Raji (cell line): Measurements from ENCODE around the gene SLFNL1.

ENCODE experiments used
- POLR2A ChIP-seq: IDR thresholded peaks from 2 replicates; pipeline ENCODE4 v1.6.1; 2011; ENCODE audit warnings: low read depth, low read length, control low read depth; ENCODE audit not compliant: insufficient read depth

Gene SLFNL1

DNA sequence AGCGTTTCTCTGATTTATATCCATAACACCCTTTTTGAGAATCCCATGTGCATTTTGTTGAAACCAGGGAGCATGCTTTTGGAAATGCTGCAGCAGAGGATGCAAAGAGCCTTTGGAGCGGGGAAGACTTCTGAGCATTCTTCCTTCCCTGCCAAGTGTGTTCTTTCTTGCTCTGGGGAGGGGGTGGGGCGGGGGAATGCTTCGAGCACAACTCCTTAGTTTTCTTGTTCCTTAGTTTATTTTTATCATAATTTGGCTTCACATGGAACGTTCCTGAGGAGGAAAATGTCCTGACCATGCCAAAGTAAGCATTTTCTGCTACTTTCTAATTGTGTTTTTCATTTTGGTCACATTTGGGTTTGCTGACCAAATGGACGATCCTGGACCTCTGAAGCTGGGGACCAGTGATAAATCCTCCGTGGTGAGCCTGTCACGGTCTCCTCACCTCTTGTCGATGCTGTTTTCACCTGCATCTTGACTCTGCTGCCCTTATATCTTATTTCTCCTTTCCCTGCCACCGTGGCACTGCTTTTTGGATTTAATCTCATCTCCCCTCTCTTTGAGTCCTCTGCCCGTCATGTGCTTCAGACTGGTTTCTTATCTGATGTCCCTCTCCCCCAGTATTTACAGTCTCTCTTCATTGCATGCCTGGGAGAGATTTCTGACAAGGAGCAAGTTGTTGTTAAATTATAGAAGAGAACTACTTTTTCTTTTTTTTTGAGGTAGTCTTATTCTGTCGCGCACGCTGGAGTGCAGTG is 39.7 kb downstream of the SLFNL1 start:
- TF ChIP-seq POLR2A, result no peak

DNA sequence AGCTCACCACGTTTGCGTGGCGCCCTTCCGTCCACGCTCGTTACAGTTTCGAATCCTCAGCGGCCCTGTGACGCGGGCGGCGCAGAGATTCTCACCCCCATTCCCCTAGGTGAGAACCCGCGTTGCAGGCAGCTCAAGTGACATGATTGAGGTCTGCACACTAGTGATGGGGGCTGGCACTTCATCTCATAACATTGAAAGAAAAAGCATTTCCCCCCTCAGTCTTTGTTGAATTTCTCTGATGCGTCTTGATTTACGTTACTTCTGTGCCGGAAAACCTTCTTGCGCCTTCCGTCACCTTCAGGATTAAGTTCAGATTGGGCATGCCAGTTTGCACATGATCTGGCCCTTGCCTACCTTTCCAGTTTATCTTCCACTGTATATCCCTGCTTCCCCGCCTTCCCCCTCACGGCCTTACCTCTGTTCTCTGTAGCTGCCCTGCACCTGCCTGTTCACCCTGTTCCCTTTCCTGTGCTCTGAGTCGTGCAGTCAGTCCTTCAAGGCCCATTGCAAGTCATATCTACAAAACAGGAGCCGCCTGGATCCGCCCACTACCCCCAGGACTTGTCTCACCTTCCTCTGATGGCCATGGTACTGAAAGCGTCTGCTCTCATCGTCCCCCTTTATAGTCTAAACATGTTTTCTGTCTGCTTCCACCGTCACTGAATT is 40.9 kb downstream of the SLFNL1 start:
- TF ChIP-seq POLR2A, result peak; percentile 73

DNA sequence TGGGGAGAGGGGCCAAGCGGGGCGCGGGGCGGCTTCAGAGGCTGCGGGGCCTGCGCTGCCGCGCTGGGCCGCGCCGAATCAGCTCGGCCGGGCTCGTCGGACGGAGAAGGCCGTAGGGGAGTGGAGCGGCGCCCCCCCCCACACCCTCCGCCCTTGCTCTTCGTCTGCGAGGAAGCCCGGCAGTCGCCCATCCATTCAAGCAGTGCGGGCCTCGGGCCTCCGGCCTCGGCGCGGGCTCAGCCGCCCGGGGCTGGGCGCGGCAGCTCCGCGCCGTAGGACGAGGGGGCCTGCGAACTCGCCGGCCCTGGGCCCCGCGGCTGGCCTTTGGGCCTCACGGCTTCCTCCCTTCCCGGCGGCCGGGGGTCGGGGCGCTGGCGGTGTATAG is 41.5 kb downstream of the SLFNL1 start:
- TF ChIP-seq POLR2A, result no peak

DNA sequence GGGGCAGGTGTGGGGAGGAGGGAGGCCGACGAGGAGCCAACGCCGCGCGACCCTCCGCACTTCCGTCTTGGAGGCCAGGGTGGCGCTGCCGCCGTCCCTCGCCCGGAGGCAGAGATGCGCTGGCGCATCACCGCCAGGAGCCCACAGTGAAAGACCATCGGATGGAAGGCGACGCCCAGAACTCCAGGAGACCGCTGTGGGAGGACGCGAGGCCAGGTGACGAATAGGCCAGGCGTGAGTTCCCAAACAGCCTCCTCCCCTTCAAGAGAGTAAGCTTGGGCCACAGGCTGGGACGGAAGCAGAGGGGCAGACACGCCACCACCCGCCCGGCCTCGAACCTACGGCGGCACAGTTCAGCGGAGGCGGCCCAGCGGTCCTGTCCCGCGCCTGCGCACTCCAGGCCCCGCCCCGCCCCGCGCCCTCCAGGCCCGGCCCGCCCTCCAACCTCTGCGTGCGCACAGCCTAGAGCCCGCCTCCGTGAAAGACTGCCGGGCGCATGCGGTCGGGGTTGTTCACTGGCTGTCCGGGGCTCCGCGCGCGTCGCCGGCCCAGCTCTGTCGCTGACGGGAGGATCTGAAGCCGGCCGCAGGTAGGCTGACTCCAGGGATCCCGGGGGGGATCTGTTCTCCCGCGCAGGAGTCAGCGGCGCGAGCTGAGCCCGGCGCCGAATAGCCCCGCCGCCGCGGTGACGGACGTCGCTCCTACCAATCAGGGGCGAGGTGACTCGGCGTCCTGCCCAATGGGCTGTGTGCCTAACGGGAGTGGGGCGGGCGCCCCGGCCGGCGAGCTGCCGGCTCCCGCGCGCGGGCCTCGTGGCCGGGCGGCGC is 42.1 kb downstream of the SLFNL1 start, which contains the start of gene CTPS1:
TSS of gene CTPS1 (plus strand) at position 456 of the 827 bp plus-strand sequence. CDS start 3,595 bp downstream, outside the sequence.
- peak; percentile 84 for TF ChIP-seq POLR2A

DNA sequence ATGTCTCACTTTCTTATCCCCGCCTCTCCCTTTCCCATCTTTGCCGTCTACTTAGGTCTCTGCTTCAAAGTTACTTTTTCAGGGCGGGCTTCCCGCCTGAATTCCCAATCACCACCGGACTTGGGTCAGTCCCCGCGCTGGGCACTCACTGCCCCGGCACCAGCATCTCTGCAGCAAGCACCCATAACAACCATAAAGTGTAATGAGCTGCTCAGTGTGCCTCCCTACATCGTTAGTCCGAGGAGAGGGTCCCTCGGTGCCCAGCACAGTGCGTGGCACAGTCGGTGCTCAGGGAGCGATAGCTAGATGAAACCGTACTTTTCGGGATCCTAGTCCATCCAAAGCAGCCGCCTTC is 42.7 kb downstream of the SLFNL1 start:
- TF ChIP-seq POLR2A, result no peak

DNA sequence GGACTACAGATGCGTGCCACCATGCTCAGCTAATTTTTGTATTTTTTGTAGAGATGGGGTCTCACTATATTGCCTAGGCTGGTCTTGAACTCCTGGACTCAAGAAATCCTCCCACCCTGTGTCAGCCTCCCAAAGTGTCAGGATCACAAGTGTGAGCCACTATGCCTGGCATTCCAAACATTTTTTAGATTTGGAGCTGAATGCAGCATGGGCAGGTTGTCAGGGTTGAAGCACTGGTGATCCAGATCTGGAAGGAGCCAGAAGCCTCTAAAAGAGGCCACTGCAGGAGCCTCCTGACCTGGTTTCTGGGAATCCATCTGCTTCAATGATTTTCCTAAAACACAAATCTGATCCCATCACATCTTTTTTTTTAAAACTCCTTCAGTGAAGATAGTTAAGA is 43.8 kb downstream of the SLFNL1 start:
- no peak for TF ChIP-seq POLR2A

DNA sequence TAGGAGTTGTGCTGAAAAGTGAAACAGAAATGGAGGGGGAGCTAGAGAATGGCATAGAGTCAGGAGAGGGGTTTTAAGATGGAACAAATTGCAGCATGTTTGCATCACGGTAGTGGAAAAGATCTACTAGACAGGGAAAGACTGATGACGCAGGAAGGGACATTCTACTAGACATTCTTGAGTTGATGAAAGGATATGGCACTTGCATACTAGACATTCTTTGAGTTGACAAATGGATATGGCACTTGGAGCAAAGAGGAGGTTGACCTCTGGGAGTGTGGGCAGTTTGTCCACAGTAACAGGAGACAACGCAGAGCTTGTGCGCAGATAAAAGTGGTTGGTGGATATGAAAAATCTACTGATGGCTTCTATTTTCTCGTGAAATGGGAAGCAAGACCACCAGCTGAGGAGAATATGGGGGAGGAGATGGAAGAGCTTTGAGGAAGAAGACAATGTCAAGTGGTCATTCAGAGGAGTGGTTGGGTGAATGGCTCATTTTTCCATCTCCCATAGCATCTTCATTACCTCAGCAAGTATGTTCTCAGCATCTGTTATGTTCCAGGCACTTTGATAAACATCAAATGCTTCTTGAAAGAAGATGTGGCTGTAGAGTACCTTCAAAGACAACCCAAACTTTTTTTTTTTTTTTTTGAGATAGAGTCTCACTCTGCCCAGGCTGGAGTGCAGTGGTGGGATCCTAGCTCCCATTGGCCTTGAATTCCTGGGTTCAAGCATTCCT is 44.4 kb downstream of the SLFNL1 start:
- no peak for TF ChIP-seq POLR2A

DNA sequence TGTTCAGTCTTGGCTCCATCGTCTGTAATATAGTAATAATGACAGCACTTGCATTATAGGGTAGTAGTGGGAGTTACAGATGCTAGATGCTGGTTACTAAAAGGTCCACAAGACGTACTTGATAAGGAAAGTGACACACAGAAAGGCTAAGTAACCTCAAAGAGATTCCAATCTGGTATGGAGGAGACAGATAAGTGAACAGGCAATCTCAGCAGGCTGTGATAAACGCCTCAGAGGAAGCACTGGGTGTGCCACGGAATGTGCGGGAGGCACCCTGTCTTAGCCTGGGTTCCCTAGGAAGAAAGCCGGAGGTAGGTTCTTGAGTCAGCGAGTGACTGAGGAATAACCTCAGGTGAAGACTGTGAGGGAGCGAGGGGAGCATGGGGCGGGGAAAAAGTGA is 46.6 kb downstream of the SLFNL1 start:
- no peak for TF ChIP-seq POLR2A

DNA sequence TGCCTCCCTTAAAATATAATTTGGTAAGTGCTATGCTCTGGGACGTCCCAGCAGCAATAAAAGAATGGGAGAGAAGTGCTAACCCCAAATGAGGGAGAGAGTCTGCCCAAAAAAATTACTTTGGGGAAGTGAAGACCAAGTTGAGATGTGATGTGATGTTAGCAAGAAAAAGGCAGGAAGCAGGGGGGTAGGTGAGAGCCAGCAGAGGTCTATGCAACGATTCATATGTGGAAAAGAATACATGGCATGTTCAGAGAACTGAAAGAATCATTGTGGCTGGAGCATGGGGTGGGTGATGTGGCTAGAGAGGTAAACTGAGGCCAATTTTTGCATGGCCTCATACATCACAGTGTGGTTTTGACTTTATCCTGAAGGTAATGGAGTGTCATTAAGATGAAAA is 47.6 kb downstream of the SLFNL1 start:
- TF ChIP-seq POLR2A, result no peak

DNA sequence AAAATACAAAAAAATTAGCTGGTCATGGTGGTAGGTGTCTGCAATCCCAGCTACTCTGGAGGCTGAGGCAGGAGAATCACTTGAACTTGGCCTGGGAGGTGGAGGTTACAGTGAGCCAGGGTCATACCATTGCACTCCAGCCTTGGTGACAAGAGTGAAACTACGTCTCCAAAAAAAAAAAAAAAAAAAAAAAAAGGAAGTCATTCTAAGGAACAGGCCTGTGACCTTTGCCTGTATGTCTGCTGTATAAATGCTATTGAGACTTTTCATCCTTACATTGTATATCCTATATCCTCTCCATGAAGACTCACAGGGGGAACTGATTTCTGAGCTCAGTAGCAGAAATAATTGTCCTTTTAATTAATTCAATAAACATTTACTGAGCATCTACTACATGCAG is 49.6 kb downstream of the SLFNL1 start:
- TF ChIP-seq POLR2A, result no peak

DNA sequence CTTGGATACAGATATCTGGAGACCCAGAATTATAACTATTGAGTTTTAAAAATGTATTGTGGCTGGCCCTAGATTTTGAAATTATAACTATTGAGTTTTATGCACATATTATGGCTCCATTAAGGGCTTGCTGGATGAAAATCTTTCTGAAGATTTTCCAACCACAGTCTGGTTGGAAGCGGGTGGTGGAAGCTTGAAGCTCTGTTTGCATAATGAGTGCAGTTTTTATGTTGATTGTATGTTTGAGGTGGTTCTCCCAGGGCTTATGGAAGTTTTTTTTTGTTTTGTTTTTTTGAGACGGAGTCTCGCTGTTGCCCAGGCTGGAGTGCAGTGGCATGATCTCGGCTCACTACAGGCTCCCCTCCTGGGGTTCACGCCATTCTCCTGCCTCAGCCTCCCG is 52.1 kb downstream of the SLFNL1 start:
- no peak for TF ChIP-seq POLR2A

DNA sequence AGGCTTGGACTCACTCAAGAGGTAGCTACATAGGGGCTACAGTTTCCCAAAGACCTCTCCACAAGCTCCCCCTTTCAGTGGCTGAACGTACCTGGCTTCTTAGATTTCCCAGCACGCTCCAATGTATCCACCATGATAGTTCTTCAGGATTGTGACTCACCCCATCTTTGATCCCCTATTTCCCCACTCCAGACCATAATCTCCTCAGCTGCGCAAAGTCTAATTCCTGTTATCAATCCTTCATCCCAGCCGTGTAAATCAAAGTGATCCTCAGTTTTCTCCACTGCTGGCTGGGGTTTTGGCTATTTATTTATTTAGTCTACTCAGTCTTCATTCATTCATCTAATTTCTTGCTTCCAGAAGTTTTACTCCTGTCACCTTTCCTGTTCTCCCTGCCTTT is 55.1 kb downstream of the SLFNL1 start:
- TF ChIP-seq POLR2A, result no peak
